Epidermal melanocyte (primary cell): ENCODE results near the gene MORN1.

Experiments used
- DNase-seq: peaks from one replicate; pipeline ENCODE4 v3.0.0; 2011; ENCODE audit warnings: low spot score; ENCODE audit not compliant: insufficient read length

MORN1 gene

DNA sequence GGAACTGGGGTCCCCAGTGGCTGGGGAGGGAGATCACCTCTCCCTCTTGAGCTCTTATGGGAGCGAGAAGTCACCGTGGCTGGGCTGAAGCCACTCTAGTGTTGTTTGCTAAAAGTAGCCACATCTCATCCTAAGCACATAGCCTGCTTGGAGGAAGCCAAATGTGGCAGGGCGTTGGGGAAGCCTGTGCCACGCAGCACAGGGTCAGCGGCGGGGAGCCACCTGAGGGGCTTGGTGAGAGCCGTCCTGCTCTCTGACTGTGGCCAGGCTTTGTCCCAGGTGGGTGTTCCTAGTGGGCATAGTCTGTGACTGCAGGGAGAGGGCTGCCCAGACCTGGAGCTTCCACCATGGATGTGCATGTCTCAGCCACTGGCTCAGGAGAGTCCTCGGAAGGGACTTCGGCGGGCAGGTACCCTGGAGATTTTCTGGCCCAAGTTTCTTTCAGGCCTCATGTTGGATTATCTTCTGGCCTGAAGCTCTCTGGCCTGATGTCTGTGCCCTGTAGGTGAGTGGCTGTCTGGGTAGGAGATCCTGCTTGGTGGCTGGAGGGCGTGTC, 38.9 kb downstream of the MORN1 start:
- no peak for DNase-seq

- DNase-seq: no peak
These were observed 39.6 kb downstream of the MORN1 start for GRCh38 chr1:2351723-2352122.

- DNase-seq: no peak
These were observed 40.3 kb downstream of the MORN1 start for GRCh38 chr1:2350911-2351655.

GRCh38 chr1:2350501-2350900, 40.9 kb downstream of the MORN1 start:
- DNase-seq: no peak

DNA sequence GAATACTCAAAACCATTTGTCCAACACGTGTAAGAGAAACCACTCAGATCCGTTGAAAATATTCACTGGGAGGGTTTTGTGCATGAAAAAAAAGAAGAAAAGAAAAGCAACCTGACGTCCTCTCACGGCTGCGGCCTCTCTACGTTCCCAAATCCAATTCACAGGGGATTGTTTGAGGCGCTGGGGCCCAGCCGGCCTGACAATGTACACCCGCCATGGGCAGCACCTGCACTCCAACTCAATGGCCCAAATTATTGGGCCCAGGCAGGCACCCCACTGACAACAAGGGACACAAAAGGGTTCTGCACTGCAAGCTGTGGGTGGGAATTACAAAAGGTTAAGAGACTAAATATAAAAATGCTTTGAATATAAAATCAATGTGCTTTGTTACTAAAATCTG, 41.5 kb downstream of the MORN1 start:
- no peak for DNase-seq

DNA sequence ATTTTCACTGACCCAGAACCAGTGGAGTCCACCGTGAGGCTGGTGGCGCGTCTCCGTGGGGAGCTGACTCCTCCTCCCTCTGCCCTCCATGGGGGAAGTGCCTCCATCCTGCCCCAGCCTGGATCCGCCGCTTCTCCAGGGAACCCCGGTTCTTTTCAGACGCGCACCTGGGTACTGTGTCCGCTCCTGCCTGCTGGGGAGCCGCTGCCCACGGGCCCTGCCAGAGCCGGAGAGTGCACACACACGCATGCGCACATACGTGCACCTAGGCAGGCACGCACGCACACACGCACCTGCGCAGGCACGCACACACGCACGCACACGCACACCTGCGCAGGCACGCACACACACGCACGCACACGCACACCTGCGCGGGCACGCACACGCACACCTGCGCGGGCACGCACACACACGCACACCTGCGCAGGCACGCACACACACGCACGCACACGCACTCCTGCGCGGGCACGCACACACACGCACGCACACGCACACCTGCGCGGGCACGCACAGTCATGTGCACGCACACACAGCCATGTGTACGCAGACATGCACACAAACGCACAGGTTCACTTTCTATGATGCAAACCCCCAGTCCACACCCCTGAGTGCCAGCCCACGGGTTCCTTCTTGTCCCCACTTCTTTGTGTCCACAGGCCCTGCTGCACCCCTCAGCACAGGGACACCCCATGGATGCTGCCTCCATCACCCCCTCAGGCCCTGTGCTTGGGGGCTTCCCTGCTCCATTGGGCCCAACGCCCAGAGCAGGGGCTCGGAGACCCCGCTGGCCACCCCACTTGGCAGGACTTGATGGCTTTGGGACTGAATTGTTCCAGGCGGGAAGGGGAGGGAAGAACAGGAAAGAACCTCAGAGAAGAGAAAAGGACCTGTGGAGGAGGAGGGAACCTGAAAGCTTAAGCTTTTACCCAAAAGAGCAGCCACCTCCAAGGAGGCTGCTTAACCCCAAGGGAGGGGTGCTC, 42.7 kb downstream of the MORN1 start:
- DNase-seq: no peak

DNA sequence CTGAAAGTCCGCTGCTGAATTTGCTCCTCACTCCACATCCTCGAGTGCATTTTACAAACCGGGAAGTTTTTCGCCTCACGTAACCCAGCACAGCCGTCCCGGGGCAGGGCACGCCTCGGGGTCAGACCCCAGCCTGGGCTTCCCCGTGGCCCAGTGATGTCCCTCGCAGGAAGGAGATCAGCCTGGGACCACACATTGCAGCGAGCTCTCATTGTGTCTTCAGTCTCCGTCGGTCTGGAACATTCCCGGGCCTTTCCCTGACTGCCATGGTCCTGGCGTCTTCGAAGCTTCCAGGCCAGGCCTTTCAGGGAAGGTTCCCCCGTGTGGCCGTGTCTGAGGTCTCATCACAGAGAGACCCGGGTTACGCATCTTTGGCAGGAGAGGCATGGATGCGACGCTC, 43.5 kb downstream of the MORN1 start:
- no peak for DNase-seq

DNA sequence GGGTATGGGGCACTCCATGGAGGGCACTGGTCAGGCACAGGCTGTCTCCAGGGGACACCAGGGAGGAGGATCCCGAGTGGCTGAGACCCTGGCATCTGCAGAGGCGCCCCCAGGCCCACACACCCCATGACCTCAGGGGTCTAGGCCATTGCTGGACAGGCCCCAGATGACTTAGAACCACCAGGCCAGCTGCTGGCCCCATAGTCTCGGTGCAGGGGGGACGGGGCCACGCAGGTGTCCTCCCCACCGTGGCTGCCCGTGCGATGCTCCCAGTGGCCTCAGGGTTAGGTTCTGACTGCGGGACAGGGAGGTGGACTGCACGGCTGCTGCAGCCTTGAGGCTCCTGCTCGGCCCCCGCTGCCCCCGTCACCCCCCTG, 44.0 kb downstream of the MORN1 start:
- DNase-seq: no peak

GRCh38 chr1:2346691-2347408, 44.5 kb downstream of the MORN1 start:
- DNase-seq: no peak

DNA sequence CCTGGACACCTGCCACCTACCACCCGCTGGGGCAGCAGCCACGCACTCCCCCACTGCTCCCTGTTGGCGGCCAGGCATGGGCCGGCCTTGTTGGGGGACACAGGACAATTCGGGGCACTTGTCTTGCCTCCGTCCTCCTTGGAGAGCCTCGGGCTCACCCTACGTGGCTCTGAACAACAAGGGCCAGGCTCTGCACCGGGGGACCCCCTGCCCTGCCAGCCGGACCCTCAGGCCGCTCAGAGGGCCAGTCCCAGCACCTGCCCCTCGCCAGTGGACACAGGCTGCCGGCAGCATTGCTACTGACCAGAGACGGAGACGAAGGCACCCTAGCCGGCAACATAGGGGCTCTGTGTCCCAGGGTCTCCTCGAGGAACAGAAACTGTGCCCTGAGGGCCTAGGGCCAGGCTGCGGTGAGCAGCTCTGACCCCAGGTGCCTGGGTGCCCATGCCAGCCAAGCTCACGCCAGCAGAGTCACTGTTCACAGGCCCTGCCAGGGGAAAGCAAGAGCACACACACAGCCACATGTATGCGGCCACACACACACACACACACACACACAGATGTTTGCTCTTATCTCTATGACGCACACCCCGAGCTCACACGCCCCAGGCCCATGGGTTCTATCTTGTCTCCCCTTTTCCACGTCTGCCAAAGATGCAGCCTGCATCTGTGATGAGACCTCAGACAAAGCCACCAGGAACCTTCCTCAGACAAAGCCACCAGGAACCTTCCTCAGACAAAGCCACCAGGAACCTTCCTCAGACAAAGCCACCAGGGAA, 45.9 kb downstream of the MORN1 start:
- no peak for DNase-seq

- no peak for DNase-seq
These were observed 46.5 kb downstream of the MORN1 start for GRCh38 chr1:2344744-2345296.

DNA sequence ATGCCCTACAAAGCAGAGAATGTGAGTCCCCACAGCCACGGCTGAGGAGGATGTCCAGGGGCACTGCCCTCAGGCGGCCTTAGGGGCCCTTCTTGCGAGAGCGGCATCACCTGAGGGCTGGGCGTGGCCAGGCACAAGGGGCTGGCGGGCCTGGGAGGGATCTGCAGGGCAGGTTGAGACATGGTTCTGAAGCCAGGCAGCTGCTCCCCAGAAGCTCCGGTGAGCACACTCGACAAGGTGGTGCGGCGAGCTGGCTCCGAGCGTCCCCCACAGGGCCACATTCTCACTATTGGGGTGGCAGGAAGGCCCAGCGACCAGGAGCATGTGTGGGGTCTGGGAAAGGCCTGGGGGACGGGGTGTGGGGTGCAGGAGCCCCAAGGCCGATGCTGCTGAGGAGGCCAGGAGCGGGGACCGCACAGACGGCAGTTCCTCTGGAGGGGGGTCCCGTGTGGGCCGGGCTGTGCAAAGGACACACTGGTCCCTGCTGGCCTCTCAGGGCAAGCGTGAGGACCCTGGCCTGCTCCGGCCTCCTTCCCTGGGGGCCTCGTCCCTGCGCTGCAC, 47.2 kb downstream of the MORN1 start:
- no peak for DNase-seq

DNA sequence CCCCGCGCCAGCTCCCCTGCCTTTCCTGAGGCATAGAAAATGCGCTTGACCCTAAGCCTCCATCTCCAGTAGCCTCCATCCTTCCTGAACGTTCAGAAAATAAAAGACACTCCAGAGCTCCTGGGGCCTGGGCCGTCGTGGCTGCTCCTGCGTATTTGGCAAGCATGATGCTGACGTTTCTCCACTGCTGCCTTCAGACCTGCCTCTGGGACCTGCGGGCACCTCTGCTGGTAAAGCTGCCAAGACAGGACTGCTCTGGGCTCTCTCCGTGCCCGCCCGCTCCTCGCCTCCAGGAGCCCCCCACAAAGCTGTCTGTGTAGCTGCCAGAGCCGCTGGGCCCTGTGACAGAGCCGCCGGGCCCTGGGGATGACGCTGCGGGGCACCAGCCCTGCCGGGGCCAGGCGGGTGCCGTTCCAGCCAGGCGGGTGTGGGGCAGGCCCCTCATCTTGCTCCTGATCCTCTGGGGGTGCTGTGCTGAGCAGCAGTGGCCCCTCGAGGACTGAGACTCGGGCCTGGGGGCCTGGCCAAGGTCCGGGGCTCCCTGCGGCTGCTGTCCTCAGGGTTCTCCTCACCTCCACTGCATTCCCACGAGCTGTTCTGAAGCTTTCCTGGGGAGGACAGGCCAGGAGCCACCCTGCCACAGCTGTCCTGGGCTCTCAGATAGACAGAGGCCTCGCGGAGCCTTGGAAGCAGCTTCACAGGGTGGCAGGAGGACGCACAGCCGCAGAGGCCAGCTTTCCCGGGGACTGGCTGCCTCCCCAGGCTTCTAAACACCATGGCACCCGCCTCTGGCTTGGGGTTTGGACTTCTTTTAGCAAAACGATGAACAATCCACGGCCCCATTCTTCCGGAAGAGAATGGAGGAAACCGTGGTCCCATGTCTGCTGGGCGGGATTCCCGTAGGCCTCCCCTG, 48.1 kb downstream of the MORN1 start:
- DNase-seq: no peak

DNA sequence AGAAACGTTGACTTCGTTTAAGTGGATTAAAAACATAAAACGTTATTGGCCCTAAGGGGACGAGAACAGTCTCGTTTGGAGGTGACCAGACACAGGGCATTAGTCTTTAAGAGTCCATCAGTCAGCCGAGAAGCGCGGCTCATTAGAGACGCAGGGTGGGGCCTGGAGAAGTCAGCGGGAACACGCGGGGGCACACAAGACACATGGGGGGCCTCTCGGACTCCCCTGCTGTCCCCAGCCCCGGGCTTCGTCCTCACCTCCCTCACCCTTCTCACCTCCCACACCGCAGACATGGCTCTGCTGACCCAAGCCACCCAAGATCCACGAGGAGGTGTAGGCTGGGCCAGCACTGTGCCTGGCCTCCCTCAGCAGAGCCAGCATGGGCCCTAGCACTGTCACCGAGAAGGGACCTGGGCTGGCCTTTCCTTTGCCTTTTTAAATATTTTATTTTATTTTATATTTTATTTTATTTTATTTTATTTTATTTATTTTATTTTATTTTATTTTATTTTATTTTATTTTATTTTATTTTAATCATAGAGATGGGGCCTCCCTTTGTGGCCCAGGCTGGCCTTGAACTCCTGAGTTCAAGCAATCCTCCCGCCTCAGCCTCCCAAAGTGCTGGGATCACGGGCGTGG, 48.9 kb downstream of the MORN1 start:
- no peak for DNase-seq

DNA sequence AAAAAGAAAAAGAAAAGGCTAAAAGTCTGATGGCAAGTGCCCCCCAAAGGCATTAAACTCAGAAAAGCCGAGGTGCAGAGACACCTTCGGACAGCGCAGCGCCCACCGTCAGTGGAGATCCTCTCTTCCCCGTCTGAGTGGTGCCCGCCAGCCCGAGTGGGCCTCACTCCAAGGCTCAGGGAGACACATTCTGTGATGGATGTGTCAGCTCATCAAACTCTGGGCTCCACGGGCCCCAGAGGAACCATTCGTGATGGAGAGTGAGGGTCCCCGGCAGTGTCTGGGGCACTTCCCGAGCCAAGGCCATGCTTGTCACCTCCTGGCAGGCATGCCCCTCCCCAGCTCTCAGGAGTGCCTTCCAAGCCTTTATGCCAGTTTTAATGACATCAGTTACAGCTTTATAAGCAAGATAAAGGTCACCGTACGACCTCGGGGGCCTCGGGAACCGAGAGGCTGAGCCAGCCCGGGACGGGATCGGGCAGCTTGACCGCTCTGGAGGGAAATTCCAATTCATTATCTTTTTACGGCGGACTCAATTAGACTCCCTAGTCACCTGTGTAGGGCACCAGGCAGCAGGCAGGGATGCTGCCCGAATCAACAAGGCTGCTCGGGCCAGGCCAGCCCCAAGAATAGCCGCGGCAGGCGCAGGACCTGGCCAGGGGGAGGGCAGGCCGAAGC, 49.5 kb downstream of the MORN1 start:
- DNase-seq: no peak

GRCh38 chr1:2340918-2341254, 50.5 kb downstream of the MORN1 start:
- DNase-seq: no peak

DNA sequence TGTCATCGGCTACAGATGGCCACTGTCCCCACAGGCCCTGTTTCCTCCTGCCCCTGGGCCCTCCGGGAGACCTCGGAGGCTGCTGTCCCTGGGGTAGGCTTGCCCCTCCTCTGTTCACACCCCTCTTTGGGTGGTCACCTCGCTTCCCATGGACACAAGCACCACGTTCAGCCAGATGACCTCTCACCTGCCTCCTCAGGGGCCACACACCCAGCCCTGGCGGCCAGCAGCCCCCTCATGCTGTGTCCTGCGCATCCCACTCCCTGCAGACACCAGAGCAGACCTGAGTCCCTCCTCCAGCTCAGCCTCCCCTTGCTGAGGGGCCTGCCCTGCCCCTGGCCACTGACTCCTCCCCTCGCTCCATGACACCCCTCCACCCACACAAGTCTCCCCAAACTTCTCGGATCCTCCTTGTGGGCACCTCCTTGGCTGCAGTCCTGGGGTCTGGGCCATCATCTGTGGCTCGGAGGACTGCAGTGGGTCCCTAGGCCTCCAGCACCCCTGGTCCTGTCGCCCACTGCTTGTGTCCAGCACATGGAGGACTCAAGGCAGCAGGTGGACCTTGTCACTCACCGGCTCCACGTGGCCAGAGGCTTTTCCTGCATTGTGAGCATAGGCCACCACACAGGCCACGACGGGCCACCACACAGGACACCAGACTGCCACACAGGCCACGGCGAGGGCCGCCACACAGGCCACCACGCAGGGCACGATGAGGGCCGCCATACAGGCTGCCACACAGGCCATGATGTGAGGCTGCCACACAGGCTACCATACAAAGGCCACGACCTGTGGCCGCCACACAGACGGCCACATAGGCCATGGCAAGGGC, 51.1 kb downstream of the MORN1 start:
- no peak for DNase-seq
